ENCODE results near the gene DDIT4. TPM values are rescaled to one million over a fixed set of nuclear protein-coding genes. Genes with fewer than 3 reads are reported as not detected.
A peak's percentile ranks its signal among the peaks of the same experiment; 100 is the strongest.

DDIT4 gene
- total RNA-seq, 1 experiment from 2014 or later = 326 TPM

GRCh38 chr10:72251635-72252034, 22.1 kb upstream of the DDIT4 start:
- Mint-ChIP-seq H3K4me3 (ENCODE audit: low read depth, unreplicated experiment) (no peak overlapping the region), H3K27ac (ENCODE audit: unreplicated experiment) (peak overlapping the region; percentile 40), H3K9me3 (ENCODE audit: low read depth, unreplicated experiment) (no peaks in the 10 kb centered on the region), H3K4me1 (ENCODE audit: low read depth, unreplicated experiment) (peaks cover 61% of the 10 kb centered on the region), H3K36me3 (ENCODE audit: insufficient read depth, unreplicated experiment) (peaks cover 34% of the 10 kb centered on the region), H3K27me3 (ENCODE audit: unreplicated experiment) (no peaks in the 10 kb centered on the region)
- no peak for DNase-seq
- no peak for TF ChIP-seq CTCF (IDR thresholded peaks at IDR 0.05; ENCODE audit: unreplicated experiment)
- CTCF ChIA-PET = no interaction called here
- intact Hi-C loops (cut with micrococcal nuclease; ENCODE audit: unreplicated experiment) = no loop called here
- BruUV-seq (replicated peaks) = no TSS peak

- intact Hi-C loops (cut with micrococcal nuclease; ENCODE audit: unreplicated experiment) = no loop called here
- TF ChIP-seq CTCF (IDR thresholded peaks at IDR 0.05; ENCODE audit: unreplicated experiment) = no peak
- Mint-ChIP-seq H3K9me3 (ENCODE audit: low read depth, unreplicated experiment) (no peaks in the 10 kb centered on the region), H3K36me3 (ENCODE audit: insufficient read depth, unreplicated experiment) (peaks cover 32% of the 10 kb centered on the region), H3K27ac (ENCODE audit: unreplicated experiment) (peak overlapping the region; percentile 47), H3K4me1 (ENCODE audit: low read depth, unreplicated experiment) (peaks cover 65% of the 10 kb centered on the region), H3K4me3 (ENCODE audit: low read depth, unreplicated experiment) (no peak overlapping the region), H3K27me3 (ENCODE audit: unreplicated experiment) (no peaks in the 10 kb centered on the region)
- CTCF ChIA-PET = interaction anchor here (1.3 kb wide), 1 partner anchor 11 kb away, joined by 3 read pairs; no protein-coding TSS in a partner anchor
- no peak for DNase-seq
- no TSS peak for BruUV-seq (replicated peaks)
These were observed 20.8 kb upstream of the DDIT4 start for GRCh38 chr10:72252972-72253371.

GRCh38 chr10:72253578-72253977, 20.1 kb upstream of the DDIT4 start:
- no peak for DNase-seq
- H3K4me3 Mint-ChIP-seq (ENCODE audit: low read depth, unreplicated experiment) = no peak overlapping the region
- intact Hi-C loops (cut with micrococcal nuclease; ENCODE audit: unreplicated experiment) = no loop called here
- peaks cover 26% of the 10 kb centered on the region for H3K36me3 Mint-ChIP-seq (ENCODE audit: insufficient read depth, unreplicated experiment)
- CTCF ChIA-PET = interaction anchor here (1.3 kb wide), 1 partner anchor 21 kb away, joined by 3 read pairs; no protein-coding TSS in a partner anchor
- BruUV-seq (replicated peaks) = no TSS peak
- peak overlapping the region; percentile 47 for H3K27ac Mint-ChIP-seq (ENCODE audit: unreplicated experiment)
- peaks cover 64% of the 10 kb centered on the region for H3K4me1 Mint-ChIP-seq (ENCODE audit: low read depth, unreplicated experiment)
- no peaks in the 10 kb centered on the region for H3K9me3 Mint-ChIP-seq (ENCODE audit: low read depth, unreplicated experiment)
- H3K27me3 Mint-ChIP-seq (ENCODE audit: unreplicated experiment) = no peaks in the 10 kb centered on the region
- no peak for TF ChIP-seq CTCF (IDR thresholded peaks at IDR 0.05; ENCODE audit: unreplicated experiment)

- DNase-seq = peak; percentile 83
- Mint-ChIP-seq H3K4me1 (ENCODE audit: low read depth, unreplicated experiment) (peaks cover 73% of the 10 kb centered on the region), H3K36me3 (ENCODE audit: insufficient read depth, unreplicated experiment) (peaks cover 26% of the 10 kb centered on the region), H3K27ac (ENCODE audit: unreplicated experiment) (peak overlapping the region; percentile 80), H3K4me3 (ENCODE audit: low read depth, unreplicated experiment) (peak overlapping the region; percentile 61), H3K9me3 (ENCODE audit: low read depth, unreplicated experiment) (no peaks in the 10 kb centered on the region), H3K27me3 (ENCODE audit: unreplicated experiment) (no peaks in the 10 kb centered on the region)
- no peak for TF ChIP-seq CTCF (IDR thresholded peaks at IDR 0.05; ENCODE audit: unreplicated experiment)
- intact Hi-C loops (cut with micrococcal nuclease; ENCODE audit: unreplicated experiment) = no loop called here
- CTCF ChIA-PET = interaction anchor here (0.6 to 1.9 kb wide), 7 partner anchors 9 to 1170 kb away, joined by 3 to 10 read pairs (median 5); partner anchors contain the start of gene DDIT4
- TSS peak; percentile 22 for BruUV-seq (replicated peaks)
These were observed 18.7 kb upstream of the DDIT4 start for GRCh38 chr10:72254813-72255568.
